ENCODE data around the gene OR2F2. TPM values are rescaled to one million over a fixed set of nuclear protein-coding genes. Genes with fewer than 3 reads are reported as not detected.

OR2F2 gene
- total RNA-seq, 2 donors from 2014 or later = not detected

DNA sequence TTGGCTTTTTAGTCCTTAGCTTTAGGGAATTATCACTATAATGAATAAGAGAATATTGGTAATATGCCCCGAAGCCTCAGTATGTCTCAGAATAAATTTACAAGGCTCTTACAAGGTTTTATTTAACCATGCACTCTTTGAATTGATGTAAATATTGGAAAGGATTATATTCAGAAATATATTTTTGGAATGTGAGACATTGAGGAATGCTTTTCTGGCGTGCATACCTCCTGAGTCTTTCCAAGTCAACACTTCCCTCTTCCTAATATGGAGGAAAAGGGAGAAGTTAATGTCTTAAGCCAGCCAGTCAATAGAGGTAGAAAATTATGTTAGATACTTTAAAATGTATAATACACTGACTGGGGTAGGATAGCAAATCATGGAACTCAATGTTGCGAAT lies 18.4 kb downstream of the OR2F2 start:
- H3K27me3 ChIP-seq (ENCODE audit: control insufficient read depth, insufficient read depth, low read length, poor library complexity, severe bottlenecking) = no peaks in the 10 kb centered on the region
- peaks cover 2% of the 10 kb centered on the region for H3K9me3 Mint-ChIP-seq
- H3K36me3 Mint-ChIP-seq (ENCODE audit: low read depth) = no peaks in the 10 kb centered on the region
- no peaks in the 10 kb centered on the region for H3K27me3 Mint-ChIP-seq (ENCODE audit: insufficient read depth)
- H3K27ac Mint-ChIP-seq = no peak overlapping the region
- no peak overlapping the region for H3K27ac ChIP-seq (ENCODE audit: low read depth, low read length)
- WGBS, 2 experiments (ENCODE audit: insufficient coverage in 1 of 2, insufficient read length in 1 of 2) = 86 to 95% methylated on average over 1 to 3 of the region's 3 CpGs
- H3K4me3 Mint-ChIP-seq = no peak overlapping the region
- H3K4me1 Mint-ChIP-seq = no peaks in the 10 kb centered on the region
- H3K4me3 ChIP-seq (ENCODE audit: low read length) = no peak overlapping the region
- no peaks in the 10 kb centered on the region for H3K4me1 ChIP-seq (ENCODE audit: control insufficient read depth, insufficient read depth, low read length)
- TF ChIP-seq, protein P1, sequence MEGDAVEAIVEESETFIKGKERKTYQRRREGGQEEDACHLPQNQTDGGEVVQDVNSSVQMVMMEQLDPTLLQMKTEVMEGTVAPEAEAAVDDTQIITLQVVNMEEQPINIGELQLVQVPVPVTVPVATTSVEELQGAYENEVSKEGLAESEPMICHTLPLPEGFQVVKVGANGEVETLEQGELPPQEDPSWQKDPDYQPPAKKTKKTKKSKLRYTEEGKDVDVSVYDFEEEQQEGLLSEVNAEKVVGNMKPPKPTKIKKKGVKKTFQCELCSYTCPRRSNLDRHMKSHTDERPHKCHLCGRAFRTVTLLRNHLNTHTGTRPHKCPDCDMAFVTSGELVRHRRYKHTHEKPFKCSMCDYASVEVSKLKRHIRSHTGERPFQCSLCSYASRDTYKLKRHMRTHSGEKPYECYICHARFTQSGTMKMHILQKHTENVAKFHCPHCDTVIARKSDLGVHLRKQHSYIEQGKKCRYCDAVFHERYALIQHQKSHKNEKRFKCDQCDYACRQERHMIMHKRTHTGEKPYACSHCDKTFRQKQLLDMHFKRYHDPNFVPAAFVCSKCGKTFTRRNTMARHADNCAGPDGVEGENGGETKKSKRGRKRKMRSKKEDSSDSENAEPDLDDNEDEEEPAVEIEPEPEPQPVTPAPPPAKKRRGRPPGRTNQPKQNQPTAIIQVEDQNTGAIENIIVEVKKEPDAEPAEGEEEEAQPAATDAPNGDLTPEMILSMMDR (conservative IDR thresholded peaks at IDR 0.05) = no peak
- no peak overlapping the region for H3K9ac ChIP-seq (ENCODE audit: extremely low read depth, low read length, poor library complexity, severe bottlenecking)
- no peaks in the 10 kb centered on the region for H3K36me3 ChIP-seq (ENCODE audit: control insufficient read depth, insufficient read depth, low read length)
- H3K9me3 ChIP-seq (ENCODE audit: control insufficient read depth, low read length) = no peaks in the 10 kb centered on the region
- DNase-seq = no peak

DNA sequence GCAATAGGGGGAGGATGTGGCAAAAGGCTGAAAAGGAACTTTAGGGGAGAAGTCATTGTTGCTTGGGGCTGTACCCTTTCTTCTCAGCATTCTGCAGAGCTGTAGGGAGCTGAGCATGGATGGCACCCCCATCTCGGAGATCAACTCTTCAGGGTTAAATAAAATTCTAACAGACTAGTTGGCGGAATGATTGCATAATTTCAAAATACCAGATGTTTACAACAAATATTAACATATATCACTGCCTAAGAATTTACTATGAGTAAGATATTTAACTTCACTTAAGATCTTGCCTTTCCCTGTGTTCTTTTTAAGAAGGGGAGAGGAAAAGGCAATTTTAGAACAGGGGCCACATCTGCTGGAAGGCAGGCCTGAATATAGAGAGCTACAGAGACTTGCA lies 19.1 kb downstream of the OR2F2 start:
- Histone ChIP-seq H3K4me3 (ENCODE audit: low read length) (no peak overlapping the region), H3K36me3 (ENCODE audit: control insufficient read depth, insufficient read depth, low read length) (no peaks in the 10 kb centered on the region), H3K9ac (ENCODE audit: extremely low read depth, low read length, poor library complexity, severe bottlenecking) (no peak overlapping the region), H3K9me3 (ENCODE audit: control insufficient read depth, low read length) (no peaks in the 10 kb centered on the region), H3K4me1 (ENCODE audit: control insufficient read depth, insufficient read depth, low read length) (no peaks in the 10 kb centered on the region), H3K27me3 (ENCODE audit: control insufficient read depth, insufficient read depth, low read length, poor library complexity, severe bottlenecking) (no peaks in the 10 kb centered on the region), H3K27ac (ENCODE audit: low read depth, low read length) (no peak overlapping the region)
- TF ChIP-seq, protein P1 (conservative IDR thresholded peaks at IDR 0.05) = no peak
- Mint-ChIP-seq H3K36me3 (ENCODE audit: low read depth) (no peaks in the 10 kb centered on the region), H3K4me1 (no peaks in the 10 kb centered on the region), H3K9me3 (peaks cover 2% of the 10 kb centered on the region), H3K27ac (no peak overlapping the region), H3K4me3 (no peak overlapping the region), H3K27me3 (ENCODE audit: insufficient read depth) (no peaks in the 10 kb centered on the region)
- 100% methylated on average over 2 of the region's 2 CpGs; no CpG with 5 or more reads in 1 of the 2 experiments for WGBS, 2 experiments (ENCODE audit: insufficient coverage in 1 of 2, insufficient read length in 1 of 2)
- DNase-seq = no peak

DNA sequence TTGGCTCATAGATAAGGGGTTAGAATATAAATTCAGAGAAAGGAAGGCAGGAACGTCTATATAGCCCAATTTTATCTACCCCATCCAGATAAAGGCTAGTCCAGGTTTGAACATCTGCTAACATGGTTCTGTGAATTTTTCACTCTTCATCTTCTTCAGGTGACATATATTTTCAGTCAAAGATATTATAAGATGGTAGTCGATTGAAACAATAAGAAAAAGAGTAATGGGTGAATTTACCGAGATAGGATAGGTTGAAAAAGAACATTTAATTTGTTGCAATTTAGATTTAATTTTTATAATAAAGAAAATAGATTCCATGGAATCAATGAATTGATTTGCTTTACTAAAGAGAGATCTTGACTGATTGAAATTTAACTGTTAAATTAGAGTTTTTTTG lies 19.5 kb downstream of the OR2F2 start, which contains the start of gene OR2F1:
OR2F1 (plus strand) TSS at position 301 of the 400 bp plus-strand sequence. CDS start 5,127 bp downstream, outside the sequence.
- H3K27me3 ChIP-seq (ENCODE audit: control insufficient read depth, insufficient read depth, low read length, poor library complexity, severe bottlenecking) = no peaks in the 10 kb centered on the region
- H3K27ac ChIP-seq (ENCODE audit: low read depth, low read length) = no peak within 1 kb of the TSS
- no peak within 1 kb of the TSS for H3K9ac ChIP-seq (ENCODE audit: extremely low read depth, low read length, poor library complexity, severe bottlenecking)
- no peaks in the 10 kb centered on the region for H3K4me1 ChIP-seq (ENCODE audit: control insufficient read depth, insufficient read depth, low read length)
- Mint-ChIP-seq H3K4me1 (no peaks in the 10 kb centered on the region), H3K27me3 (ENCODE audit: insufficient read depth) (no peaks in the 10 kb centered on the region), H3K9me3 (peaks cover 2% of the 10 kb centered on the region), H3K36me3 (ENCODE audit: low read depth) (no peaks in the 10 kb centered on the region), H3K27ac (no peak within 1 kb of the TSS), H3K4me3 (no peak within 1 kb of the TSS)
- H3K36me3 ChIP-seq (ENCODE audit: control insufficient read depth, insufficient read depth, low read length) = no peaks in the 10 kb centered on the region
- no peak within 1 kb of the TSS for H3K4me3 ChIP-seq (ENCODE audit: low read length)
- TF ChIP-seq, protein P1 (conservative IDR thresholded peaks at IDR 0.05) = no peak
- DNase-seq = no peak
- H3K9me3 ChIP-seq (ENCODE audit: control insufficient read depth, low read length) = no peaks in the 10 kb centered on the region
- 92 to 93% methylated on average over 2 to 3 of the region's 3 CpGs for WGBS, 2 experiments (ENCODE audit: insufficient coverage in 1 of 2, insufficient read length in 1 of 2)
